PC-9 (cell line): ENCODE measurements around the gene DACT2.

Experiments
- EZH2 ChIP-seq: fragments of 200-600 bp; sonication (generic); IDR thresholded peaks from 2 replicates; pipeline ENCODE4 v1.8.0; 2017; ENCODE audit warnings: antibody characterized with exemption, low read depth
- TF ChIP-seq, protein P1 (sequence below): fragments of 200-600 bp; sonication (generic); conservative IDR thresholded peaks from 2 replicates; pipeline ENCODE4 v1.6.1; 2017; ENCODE audit warnings: mixed run types, antibody characterized with exemption, mild to moderate bottlenecking, moderate library complexity

GRCh38 chr6:168289571-168289962 lies 30.0 kb downstream of the DACT2 start:
- TF ChIP-seq, protein P1, sequence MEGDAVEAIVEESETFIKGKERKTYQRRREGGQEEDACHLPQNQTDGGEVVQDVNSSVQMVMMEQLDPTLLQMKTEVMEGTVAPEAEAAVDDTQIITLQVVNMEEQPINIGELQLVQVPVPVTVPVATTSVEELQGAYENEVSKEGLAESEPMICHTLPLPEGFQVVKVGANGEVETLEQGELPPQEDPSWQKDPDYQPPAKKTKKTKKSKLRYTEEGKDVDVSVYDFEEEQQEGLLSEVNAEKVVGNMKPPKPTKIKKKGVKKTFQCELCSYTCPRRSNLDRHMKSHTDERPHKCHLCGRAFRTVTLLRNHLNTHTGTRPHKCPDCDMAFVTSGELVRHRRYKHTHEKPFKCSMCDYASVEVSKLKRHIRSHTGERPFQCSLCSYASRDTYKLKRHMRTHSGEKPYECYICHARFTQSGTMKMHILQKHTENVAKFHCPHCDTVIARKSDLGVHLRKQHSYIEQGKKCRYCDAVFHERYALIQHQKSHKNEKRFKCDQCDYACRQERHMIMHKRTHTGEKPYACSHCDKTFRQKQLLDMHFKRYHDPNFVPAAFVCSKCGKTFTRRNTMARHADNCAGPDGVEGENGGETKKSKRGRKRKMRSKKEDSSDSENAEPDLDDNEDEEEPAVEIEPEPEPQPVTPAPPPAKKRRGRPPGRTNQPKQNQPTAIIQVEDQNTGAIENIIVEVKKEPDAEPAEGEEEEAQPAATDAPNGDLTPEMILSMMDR = no peak
- no peak for TF ChIP-seq EZH2
